GM12873 (cell line): ENCODE data around the gene MAP1LC3B.

Experiments
- CTCF ChIP-seq: IDR thresholded peaks from 2 replicates; pipeline ENCODE4 v1.5.1; 2012; ENCODE audit warnings: low read depth, mild to moderate bottlenecking, moderate library complexity, low read length, control low read depth; ENCODE audit not compliant: insufficient read depth; ENCODE audit errors: missing control alignments

The MAP1LC3B gene

GRCh38 chr16:87376660-87377059 lies 15.5 kb upstream of the MAP1LC3B start:
- no peak for TF ChIP-seq CTCF

GRCh38 chr16:87380403-87380802 lies 11.7 kb upstream of the MAP1LC3B start:
- TF ChIP-seq CTCF, result no peak

GRCh38 chr16:87380881-87381280 lies 11.3 kb upstream of the MAP1LC3B start:
- no peak for TF ChIP-seq CTCF

- no peak for TF ChIP-seq CTCF
These were observed 9.9 kb upstream of the MAP1LC3B start for GRCh38 chr16:87382023-87382785.

GRCh38 chr16:87383505-87384161 lies 8.5 kb upstream of the MAP1LC3B start, which contains the start of gene FBXO31:
Gene FBXO31, minus strand, starts transcription at chr16:87383776. Its CDS starts 32 bp downstream, at chr16:87383744.
- no peak for TF ChIP-seq CTCF

- no peak for TF ChIP-seq CTCF
These were observed 7.8 kb upstream of the MAP1LC3B start for GRCh38 chr16:87384162-87384874.

GRCh38 chr16:87387942-87388817 lies 4.0 kb upstream of the MAP1LC3B start:
- TF ChIP-seq CTCF, result no peak
